Sciatic nerve (tissue), 2 donors: ENCODE measurements around the gene CCDC34. TPM values are rescaled to one million over a fixed set of nuclear protein-coding genes. Genes with fewer than 3 reads are reported as not detected.
A peak's percentile ranks its signal among the peaks of the same experiment; 100 is the strongest.

Source experiments
- ATAC-seq: fragments of 200-7000 bp; cut with Tn5 transposase; one replicate; pipeline ENCODE4 v1.9.1; 2020; ENCODE audit warnings: mild to moderate bottlenecking, moderate library complexity
- DNase-seq: peaks from one replicate; pipeline ENCODE4 v3.0.0-alpha.2; 2020; ENCODE audit warnings: low spot score
- intact Hi-C: fragments of 100-400 bp; cut with DNase I; formaldehyde crosslinking; loops from one replicate; pipeline ENCODE4 v1.14.2; 2022
- total RNA-seq: library from RNA; stranded (reverse); fragmentation: NEBNext Ultra II Directional; extraction: Animal tissue kit (Norgen Biotek cat#: 25700); gene quantifications from one replicate; pipeline ENCODE4 v1.2.1, GENCODE V29; 2021
- donor health status: DM: no; HTN: no; CAD: no.
- donor health status: DM: no; HTN: no; CAD: no.

CCDC34 gene
- total RNA-seq, 1 donor from 2014 or later, result 7.8 TPM

- ATAC-seq (no peak), DNase-seq (no peak)
- intact Hi-C loops, result no loop called here
Measured at GRCh38 chr11:27300974-27301373, 62.0 kb downstream of the CCDC34 start.

GRCh38 chr11:27297616-27298015 lies 65.4 kb downstream of the CCDC34 start:
- ATAC-seq, result no peak
- DNase-seq, result no peak
- intact Hi-C loops, result no loop called here

- intact Hi-C loops, result no loop called here
- DNase-seq (no peak), ATAC-seq (peak; percentile 87)
Measured at GRCh38 chr11:27296497-27296896, 66.5 kb downstream of the CCDC34 start.

GRCh38 chr11:27295928-27296327 lies 67.1 kb downstream of the CCDC34 start:
- ATAC-seq (no peak), DNase-seq (no peak)
- intact Hi-C loops, result loop anchor here (2.0 kb wide), 1 partner anchor 109 kb away; no protein-coding TSS in a partner anchor

GRCh38 chr11:27294654-27295053 lies 68.4 kb downstream of the CCDC34 start:
- ATAC-seq, result no peak
- DNase-seq, result no peak
- intact Hi-C loops, result loop anchor here (2.0 kb wide), 1 partner anchor 108 kb away; no protein-coding TSS in a partner anchor

- intact Hi-C loops, result loop anchor here (2.0 kb wide), 1 partner anchor 107 kb away; no protein-coding TSS in a partner anchor
- DNase-seq (no peak), ATAC-seq (no peak)
Measured at GRCh38 chr11:27293515-27294417, 69.2 kb downstream of the CCDC34 start.

- intact Hi-C loops, result no loop called here
- ATAC-seq, result no peak
- DNase-seq, result no peak
Measured at GRCh38 chr11:27292637-27293010, 70.4 kb downstream of the CCDC34 start.

- DNase-seq (no peak), ATAC-seq (no peak)
- intact Hi-C loops, result no loop called here
Measured at GRCh38 chr11:27291954-27292636, 70.9 kb downstream of the CCDC34 start.

- intact Hi-C loops, result no loop called here
Measured at GRCh38 chr11:27291302-27291889, 71.6 kb downstream of the CCDC34 start.

GRCh38 chr11:27290261-27291050 lies 72.6 kb downstream of the CCDC34 start:
- DNase-seq (no peak), ATAC-seq (peak; percentile 75)
- intact Hi-C loops, result no loop called here

More at GRCh38 chr11:27291302-27291889, 71.6 kb downstream of the CCDC34 start:
- DNase-seq (no peak), ATAC-seq (no peak)

Other genes with a start within 250 kb of the CCDC34 start
- gene LGR4, start 109.6 kb upstream of the CCDC34 start, total RNA-seq, result 16.8 TPM
- 40.8 TPM for gene LIN7C, start 143.6 kb upstream of the CCDC34 start, total RNA-seq